IMR-90 (cell line): ENCODE data around the gene HVCN1. TPM values are rescaled to one million over a fixed set of nuclear protein-coding genes. Genes with fewer than 3 reads are reported as not detected.
A peak's percentile ranks its signal among the peaks of the same experiment; 100 is the strongest.

ENCODE experiments used
- ATAC-seq: fragments of 200-7000 bp; cut with Tn5 transposase; 2 replicates; pipeline ENCODE4 v1.9.1; 2020; ENCODE audit warnings: low read depth, mild to moderate bottlenecking, moderate library complexity
- BruUV-seq: library from RNA; stranded (reverse); fragments of 400-500 nt; replicated peaks from 2 replicates; lab custom pipeline; 2021; lab: Mats Ljungman, UMichigan
- CTCF ChIA-PET: fragments of 300-600 bp; formaldehyde crosslinking; extraction: SDS; loops from one replicate; lab custom pipeline; 2021; ENCODE audit warnings: antibody characterized with exemption; lab: Yijun Ruan, JAX
- POLR2A ChIA-PET: fragments of 300-600 bp; sonication (Branson Sonifier 250); formaldehyde crosslinking; loops from one replicate; lab custom pipeline; 2022; ENCODE audit warnings: antibody characterized with exemption; ENCODE audit not compliant: unreplicated experiment; lab: Charles Lee
- DNase-seq: peaks from one replicate; pipeline ENCODE4 v3.0.0; 2013
- H2AFZ ChIP-seq: replicated peaks from 2 replicates; pipeline ENCODE3; 2013; ENCODE audit warnings: low read length, mild to moderate bottlenecking; ENCODE audit not compliant: poor library complexity
- H2AK5ac ChIP-seq: 2 replicates; pipeline ENCODE4 v1.6.1; 2013; ENCODE audit warnings: low read depth, low read length, inconsistent platforms
- H2AK9ac ChIP-seq: replicated peaks from 2 replicates; pipeline ENCODE3; 2013; ENCODE audit warnings: mild to moderate bottlenecking, low read depth, low read length, moderate library complexity; ENCODE audit not compliant: poor library complexity
- H2BK120ac ChIP-seq: 2 replicates; pipeline ENCODE4 v1.6.1; 2013; ENCODE audit warnings: low read depth, low read length, inconsistent platforms
- H2BK15ac ChIP-seq: 3 replicates; pipeline ENCODE4 v1.6.1; 2013; ENCODE audit warnings: low read depth, low read length, inconsistent platforms
- H2BK20ac ChIP-seq: 2 replicates; pipeline ENCODE4 v1.6.1; 2013; ENCODE audit warnings: low read depth, mild to moderate bottlenecking, inconsistent platforms, low read length, moderate library complexity
- H2BK5ac ChIP-seq: 2 replicates; pipeline ENCODE4 v1.6.1; 2013; ENCODE audit warnings: mild to moderate bottlenecking, low read depth, low read length, inconsistent platforms; ENCODE audit not compliant: poor library complexity, severe bottlenecking
- H3K14ac ChIP-seq: replicated peaks from 2 replicates; pipeline ENCODE4 v1.6.1; 2013; ENCODE audit warnings: low read depth, low read length, inconsistent platforms
- H3K18ac ChIP-seq: 2 replicates; pipeline ENCODE4 v1.6.1; 2013; ENCODE audit warnings: low read depth, low read length, control low read depth
- H3K23ac ChIP-seq: 2 replicates; pipeline ENCODE4 v1.6.1; 2013; ENCODE audit warnings: low read depth, low read length, inconsistent platforms
- H3K27ac ChIP-seq: 2 replicates; pipeline ENCODE4 v1.5.1; 2013; ENCODE audit warnings: mild to moderate bottlenecking, control low read depth, low read length; ENCODE audit not compliant: insufficient read depth
- H3K27me3 ChIP-seq: 2 replicates; pipeline ENCODE4 v1.6.1; 2013; ENCODE audit warnings: low read length; ENCODE audit not compliant: control insufficient read depth, insufficient read depth
- H3K36me3 ChIP-seq: 2 replicates; pipeline ENCODE4 v1.6.1; 2013; ENCODE audit warnings: low read length, mixed read lengths; ENCODE audit not compliant: control insufficient read depth, insufficient read depth
- H3K4ac ChIP-seq: 2 replicates; pipeline ENCODE4 v1.6.1; 2013; ENCODE audit warnings: low read depth, low read length, inconsistent platforms
- H3K4me1 ChIP-seq: 2 replicates; pipeline ENCODE4 v1.6.1; 2013; ENCODE audit warnings: low read length, mixed read lengths; ENCODE audit not compliant: control insufficient read depth, insufficient read depth
- H3K4me2 ChIP-seq: 2 replicates; pipeline ENCODE4 v1.6.1; 2013; ENCODE audit warnings: low read depth, mild to moderate bottlenecking, control low read depth, low read length, moderate library complexity
- H3K4me3 ChIP-seq: 2 replicates; pipeline ENCODE4 v1.5.1; 2013; ENCODE audit warnings: low read depth, mild to moderate bottlenecking, control low read depth, low read length, moderate library complexity; ENCODE audit not compliant: insufficient read depth
- H3K56ac ChIP-seq: 2 replicates; pipeline ENCODE4 v1.6.1; 2013; ENCODE audit warnings: low read length, inconsistent platforms; ENCODE audit not compliant: insufficient read depth; ENCODE audit errors: extremely low read depth
- H3K79me1 ChIP-seq, 2 experiments: 2 replicates each; pipeline ENCODE4 v1.6.1; 2013; ENCODE audit warnings: low read length in 2 of 2, inconsistent platforms in 1 of 2, low read depth in 1 of 2
- H3K9ac ChIP-seq: 2 replicates; pipeline ENCODE4 v1.6.1; 2013; ENCODE audit warnings: low read depth, low read length, control low read depth
- H3K9me1 ChIP-seq: 2 replicates; pipeline ENCODE4 v1.6.1; 2013; ENCODE audit warnings: low read length, inconsistent platforms; ENCODE audit not compliant: insufficient read depth
- H3K9me3 ChIP-seq: 2 replicates; pipeline ENCODE4 v1.6.1; 2013; ENCODE audit warnings: low read length; ENCODE audit not compliant: control insufficient read depth, insufficient read depth
- H4K20me1 ChIP-seq: 2 replicates; pipeline ENCODE4 v1.6.1; 2013; ENCODE audit warnings: low read length, inconsistent platforms; ENCODE audit not compliant: insufficient read depth
- H4K5ac ChIP-seq: 2 replicates; pipeline ENCODE4 v1.6.1; 2013; ENCODE audit warnings: mild to moderate bottlenecking, low read depth, low read length, control low read depth
- H4K8ac ChIP-seq, 2 experiments: 2 replicates each; pipeline ENCODE4 v1.6.1; 2013; ENCODE audit warnings: low read depth in 2 of 2, low read length in 2 of 2, control low read depth in 1 of 2, inconsistent platforms in 1 of 2
- H4K91ac ChIP-seq: 2 replicates; pipeline ENCODE4 v1.6.1; 2013; ENCODE audit warnings: low read depth, low read length, inconsistent platforms; ENCODE audit not compliant: insufficient read depth
- BHLHE40 ChIP-seq: fragments of 150-350 bp; IDR thresholded peaks from 2 replicates; pipeline ENCODE4 v1.6.1; 2016; ENCODE audit warnings: mild to moderate bottlenecking, low read depth, low read length
- CEBPB ChIP-seq: IDR thresholded peaks from 2 replicates; pipeline ENCODE4 v1.6.1; 2012; ENCODE audit warnings: low read depth, low read length, improper control_type of control experiment
- CHD1 ChIP-seq: IDR thresholded peaks from 2 replicates; pipeline ENCODE4 v1.6.1; 2012; ENCODE audit warnings: low read depth, low read length, improper control_type of control experiment
- CTCF ChIP-seq: conservative IDR thresholded peaks from 2 replicates; pipeline ENCODE4 v1.5.1; 2012; ENCODE audit warnings: mild to moderate bottlenecking, low read depth, low read length, improper control_type of control experiment
- FOS ChIP-seq: fragments of 150-350 bp; IDR thresholded peaks from 2 replicates; pipeline ENCODE4 v1.6.1; 2016; ENCODE audit warnings: low read depth, low read length
- MAFK ChIP-seq: IDR thresholded peaks from 2 replicates; pipeline ENCODE4 v1.6.1; 2012; ENCODE audit warnings: low read depth, low read length, improper control_type of control experiment
- MAZ ChIP-seq: IDR thresholded peaks from 2 replicates; pipeline ENCODE4 v1.6.1; 2012; ENCODE audit warnings: low read depth, mild to moderate bottlenecking, low read length, improper control_type of control experiment, moderate library complexity, borderline replicate concordance
- MXI1 ChIP-seq: IDR thresholded peaks from 2 replicates; pipeline ENCODE4 v1.6.1; 2012; ENCODE audit warnings: low read depth, mild to moderate bottlenecking, low read length, moderate library complexity, borderline replicate concordance
- NFE2L2 ChIP-seq: fragments of 150-350 bp; IDR thresholded peaks from 2 replicates; pipeline ENCODE4 v1.6.1; 2016; ENCODE audit warnings: low read depth, mild to moderate bottlenecking, low read length
- POLR2A ChIP-seq: IDR thresholded peaks from 2 replicates; pipeline ENCODE4 v1.6.1; 2012; ENCODE audit warnings: mild to moderate bottlenecking, low read depth, low read length
- RAD21 ChIP-seq: IDR thresholded peaks from 2 replicates; pipeline ENCODE4 v1.6.1; 2012; ENCODE audit warnings: low read length, improper control_type of control experiment
- RCOR1 ChIP-seq: IDR thresholded peaks from 2 replicates; pipeline ENCODE4 v1.6.1; 2012; ENCODE audit warnings: mild to moderate bottlenecking, low read length, improper control_type of control experiment; ENCODE audit not compliant: insufficient replicate concordance
- RFX5 ChIP-seq: IDR thresholded peaks from 2 replicates; pipeline ENCODE4 v1.8.0; 2012; ENCODE audit warnings: low read depth, mild to moderate bottlenecking, low read length, moderate library complexity
- SMC3 ChIP-seq: fragments of 150-350 bp; IDR thresholded peaks from 2 replicates; pipeline ENCODE4 v1.6.1; 2016; ENCODE audit warnings: low read depth, mild to moderate bottlenecking, antibody characterized with exemption, low read length, moderate library complexity
- USF2 ChIP-seq: fragments of 150-350 bp; IDR thresholded peaks from 2 replicates; pipeline ENCODE4 v1.6.1; 2017; ENCODE audit warnings: mild to moderate bottlenecking, antibody characterized with exemption, low read length, low read depth
- WGBS, 2 experiments: methylation state at CpG; one replicate each; pipeline versions ENCODE4 v1.1.5 to v1.1.7; 2013; ENCODE audit warnings: missing lambda C conversion rate in 2 of 2; ENCODE audit not compliant: insufficient read length in 1 of 2; ENCODE audit errors: extremely low coverage in 2 of 2; 5-methylcytosine and 5-hydroxymethylcytosine counted together
- dilution Hi-C: fragments of 300-500 bp; cut with HindIII; formaldehyde crosslinking; loops from one replicate; pipeline ENCODE4 v1.14.3; 2018; ENCODE audit warnings: low sequenced_read_pairs; ENCODE audit not compliant: unreplicated experiment
- in situ Hi-C: fragments of 300-500 bp; cut with MboI; formaldehyde crosslinking; loops from 3 replicates; pipeline ENCODE4 v1.14.3; 2019; ENCODE audit warnings: low sequenced_read_pairs, inconsistent platforms, mixed read lengths
- intact Hi-C: fragments of 100-400 bp; cut with micrococcal nuclease; formaldehyde crosslinking; loops from 2 replicates; pipeline ENCODE4 v1.10.0; 2022
- polyA plus RNA-seq, 3 experiments: library from polyadenylated mRNA; depleted of rRNA; stranded (reverse); fragments of >200 nt; gene quantifications; 2 replicates each; pipeline ENCODE4 v1.2.3, GENCODE V29; 2012; ENCODE audit warnings: low replicate concordance in 1 of 3
- total RNA-seq: library from RNA; depleted of rRNA; stranded (reverse); fragments of >200 nt; gene quantifications from 2 replicates; pipeline ENCODE4 v1.2.3, GENCODE V29; 2012

HVCN1 gene
- total and polyA plus RNA-seq, 2 of the 4 experiments (the other 2 are of a cell fraction) = 1.9 to 2.0 TPM

GRCh38 chr12:110698171-110698902 lies 9.4 kb upstream of the HVCN1 start:
- ChIA-PET POLR2A (no interaction called here), CTCF (no interaction called here)
- Histone ChIP-seq H4K5ac (no peak overlapping the region), H3K4me1 (no peaks in the 10 kb centered on the region; the same call in 1 of the 2 replicates), H3K23ac (no peak overlapping the region), H4K20me1 (no peaks in the 10 kb centered on the region), H2AFZ (peak overlapping the region; percentile 85), H2AK5ac (no peak overlapping the region), H3K4me3 (no peak overlapping the region), H4K91ac (no peak overlapping the region), H2BK20ac (no peak overlapping the region), H3K4ac (no peak overlapping the region), H3K27me3 (peaks cover 2% of the 10 kb centered on the region; the same call in 1 of the 2 replicates), H3K79me1 (no peaks in the 10 kb centered on the region), H3K9me1 (no peaks in the 10 kb centered on the region), H4K8ac (no peak overlapping the region), H2BK120ac (no peak overlapping the region), H3K9ac (no peak overlapping the region), H3K14ac (no peak overlapping the region), H3K56ac (no peak overlapping the region), H3K9me3 (no peaks in the 10 kb centered on the region), H3K18ac (no peak overlapping the region), H3K4me2 (no peak overlapping the region), H2BK5ac (no peak overlapping the region), H3K36me3 (no peaks in the 10 kb centered on the region), H3K27ac (no peak overlapping the region), H2AK9ac (no peak overlapping the region), H2BK15ac (no peak overlapping the region)
- WGBS, 2 experiments = 31% methylated on average over 4 of the region's 20 CpGs; no CpG with 5 or more reads in 1 of the 2 experiments
- in situ Hi-C loops = no loop called here
- dilution Hi-C loops = no loop called here
- ATAC-seq (peak; percentile 80), DNase-seq (peak; percentile 59)
- intact Hi-C loops = no loop called here
- no TSS peak for BruUV-seq
- TF ChIP-seq BHLHE40 = no peak
- no peak for TF ChIP-seq CHD1
- TF ChIP-seq RAD21 = peak; percentile 48
- peak; percentile 49 for TF ChIP-seq CTCF
- no peak for TF ChIP-seq CEBPB
- no peak for TF ChIP-seq RCOR1
- TF ChIP-seq RFX5 = no peak
- peak; percentile 33 for TF ChIP-seq SMC3
- no peak for TF ChIP-seq POLR2A
- TF ChIP-seq MXI1 = no peak
- no peak for TF ChIP-seq USF2
- no peak for TF ChIP-seq MAZ
- TF ChIP-seq MAFK = no peak
- no peak for TF ChIP-seq FOS
- 0 out of 2 replicates have a peak, but pooled peaks have one; percentile 9 for TF ChIP-seq NFE2L2
